ENCODE measurements around the gene KCNQ2. TPM values are rescaled to one million over a fixed set of nuclear protein-coding genes. Genes with fewer than 3 reads are reported as not detected.

KCNQ2 gene
- total RNA-seq, 1 donor from 2014 or later, result 157 TPM

- no peak overlapping the region for H3K4me3 Mint-ChIP-seq
- H3K36me3 Mint-ChIP-seq (ENCODE audit: low read depth), result no peaks in the 10 kb centered on the region
- TF ChIP-seq CTCF (conservative IDR thresholded peaks at IDR 0.05), result no peak
- H3K27ac Mint-ChIP-seq (ENCODE audit: unreplicated experiment), result no peak overlapping the region
- DNase-seq (ENCODE audit: low read depth, low spot score), result no peak
- peaks cover 48% of the 10 kb centered on the region for H3K4me1 Mint-ChIP-seq
- H3K9me3 Mint-ChIP-seq, result no peaks in the 10 kb centered on the region
- H3K27me3 Mint-ChIP-seq (ENCODE audit: low read depth), result no peaks in the 10 kb centered on the region
Measured at GRCh38 chr20:63451821-63452220, 20.6 kb downstream of the KCNQ2 start.

- no peak for TF ChIP-seq CTCF (conservative IDR thresholded peaks at IDR 0.05)
- DNase-seq (ENCODE audit: low read depth, low spot score), result no peak
- H3K9me3 Mint-ChIP-seq, result no peaks in the 10 kb centered on the region
- H3K4me1 Mint-ChIP-seq, result peaks cover 43% of the 10 kb centered on the region
- no peak overlapping the region for H3K27ac Mint-ChIP-seq (ENCODE audit: unreplicated experiment)
- H3K4me3 Mint-ChIP-seq, result no peak overlapping the region
- no peaks in the 10 kb centered on the region for H3K27me3 Mint-ChIP-seq (ENCODE audit: low read depth)
- no peaks in the 10 kb centered on the region for H3K36me3 Mint-ChIP-seq (ENCODE audit: low read depth)
Measured at GRCh38 chr20:63449796-63450730, 22.4 kb downstream of the KCNQ2 start.

GRCh38 chr20:63449025-63449424 is 23.4 kb downstream of the KCNQ2 start:
- Mint-ChIP-seq H3K27ac (ENCODE audit: unreplicated experiment) (peak overlapping the region; percentile 71), H3K4me1 (peaks cover 33% of the 10 kb centered on the region), H3K27me3 (ENCODE audit: low read depth) (no peaks in the 10 kb centered on the region), H3K9me3 (no peaks in the 10 kb centered on the region), H3K36me3 (ENCODE audit: low read depth) (no peaks in the 10 kb centered on the region), H3K4me3 (no peak overlapping the region)
- TF ChIP-seq CTCF (conservative IDR thresholded peaks at IDR 0.05), result no peak
- no peak for DNase-seq (ENCODE audit: low read depth, low spot score)

- DNase-seq (ENCODE audit: low read depth, low spot score), result no peak
- no peak for TF ChIP-seq CTCF (conservative IDR thresholded peaks at IDR 0.05)
- peaks cover 26% of the 10 kb centered on the region for H3K4me1 Mint-ChIP-seq
- H3K9me3 Mint-ChIP-seq, result peaks cover 2% of the 10 kb centered on the region
- peak overlapping the region; percentile 38 for H3K4me3 Mint-ChIP-seq
- H3K27ac Mint-ChIP-seq (ENCODE audit: unreplicated experiment), result no peak overlapping the region
- H3K36me3 Mint-ChIP-seq (ENCODE audit: low read depth), result no peaks in the 10 kb centered on the region
- H3K27me3 Mint-ChIP-seq (ENCODE audit: low read depth), result no peaks in the 10 kb centered on the region
Measured at GRCh38 chr20:63448031-63448430, 24.4 kb downstream of the KCNQ2 start.

- DNase-seq (ENCODE audit: low read depth, low spot score), result no peak
- Mint-ChIP-seq H3K27ac (ENCODE audit: unreplicated experiment) (peak overlapping the region; percentile 90), H3K4me1 (peaks cover 25% of the 10 kb centered on the region), H3K4me3 (no peak overlapping the region), H3K9me3 (peaks cover 6% of the 10 kb centered on the region), H3K27me3 (ENCODE audit: low read depth) (no peaks in the 10 kb centered on the region), H3K36me3 (ENCODE audit: low read depth) (no peaks in the 10 kb centered on the region)
- no peak for TF ChIP-seq CTCF (conservative IDR thresholded peaks at IDR 0.05)
Measured at GRCh38 chr20:63447320-63447719, 25.1 kb downstream of the KCNQ2 start.
